Keratinocyte (primary cell): ENCODE measurements around the gene ZNF792. TPM values are rescaled to one million over a fixed set of nuclear protein-coding genes. Genes with fewer than 3 reads are reported as not detected.

Experiments
- DNase-seq: peaks from one replicate; pipeline ENCODE4 v3.0.0-alpha.2; 2011; ENCODE audit warnings: low read depth, missing footprints, low spot score
- FAIRE-seq: peaks from 2 replicates; lab custom pipeline; 2011; peaks lifted over from hg19 to GRCh38; lab: Jason Lieb, UNC
- H2AFZ ChIP-seq: 2 replicates; pipeline ENCODE4 v1.6.0; 2012; ENCODE audit warnings: low read length, control low read depth, inconsistent platforms; ENCODE audit not compliant: control insufficient read depth
- H3K27ac ChIP-seq: 2 replicates; pipeline ENCODE4 v1.5.1; 2011; ENCODE audit warnings: low read length; ENCODE audit not compliant: control insufficient read depth, insufficient read depth
- H3K27me3 ChIP-seq: 3 replicates; pipeline ENCODE4 v1.6.0; 2011; ENCODE audit warnings: low read length; ENCODE audit not compliant: control insufficient read depth, insufficient read depth; ENCODE audit errors: extremely low read depth
- H3K36me3 ChIP-seq, 2 experiments: 2 replicates in 1 of 2; 3 replicates in 1 of 2; pipeline ENCODE4 v1.5.1; 2011; ENCODE audit warnings: low read length in 2 of 2, mild to moderate bottlenecking in 1 of 2; ENCODE audit not compliant: control insufficient read depth in 2 of 2, insufficient read depth in 2 of 2; ENCODE audit errors: extremely low read depth in 1 of 2
- H3K4me1 ChIP-seq: 3 replicates; pipeline ENCODE4 v1.5.1; 2011; ENCODE audit warnings: low read length; ENCODE audit not compliant: control insufficient read depth, insufficient read depth; ENCODE audit errors: extremely low read depth
- H3K4me2 ChIP-seq: 3 replicates; pipeline ENCODE4 v1.6.0; 2011; ENCODE audit warnings: low read depth, low read length; ENCODE audit not compliant: control insufficient read depth, insufficient read depth; ENCODE audit errors: extremely low read depth
- H3K4me3 ChIP-seq, 3 experiments: fragments of 200-600 bp in 1 of 3; sonication (generic) in 1 of 3; 2 replicates in 2 of 3; 3 replicates in 1 of 3; pipeline ENCODE4 v1.5.1; 2011 to 2016; ENCODE audit warnings: low read length in 3 of 3, mild to moderate bottlenecking in 3 of 3, control low read depth in 2 of 3, inconsistent platforms in 1 of 3, low read depth in 1 of 3, mixed read lengths in 1 of 3, mixed run types in 1 of 3, moderate library complexity in 1 of 3; ENCODE audit not compliant: control insufficient read depth in 2 of 3, insufficient read depth in 2 of 3; ENCODE audit errors: extremely low read depth in 1 of 3
- H3K79me2 ChIP-seq: 2 replicates; pipeline ENCODE4 v1.6.0; 2012; ENCODE audit warnings: low read length; ENCODE audit not compliant: control insufficient read depth, insufficient read depth
- H3K9ac ChIP-seq: 3 replicates; pipeline ENCODE4 v1.6.0; 2011; ENCODE audit warnings: low read length; ENCODE audit not compliant: control insufficient read depth, insufficient read depth; ENCODE audit errors: extremely low read depth
- H3K9me1 ChIP-seq: 3 replicates; pipeline ENCODE4 v1.6.0; 2011; ENCODE audit warnings: low read length; ENCODE audit not compliant: control insufficient read depth, insufficient read depth; ENCODE audit errors: extremely low read depth
- H3K9me3 ChIP-seq: 2 replicates; pipeline ENCODE4 v1.5.1; 2012; ENCODE audit warnings: low read depth, low read length; ENCODE audit not compliant: control insufficient read depth
- H4K20me1 ChIP-seq: 3 replicates; pipeline ENCODE4 v1.6.0; 2011; ENCODE audit warnings: low read length; ENCODE audit not compliant: control insufficient read depth, insufficient read depth; ENCODE audit errors: extremely low read depth
- EZH2 ChIP-seq: IDR thresholded peaks from one replicate; pipeline ENCODE4 v1.6.1; 2012; ENCODE audit warnings: inconsistent platforms, mild to moderate bottlenecking, low read length, moderate library complexity
- dilution Hi-C: fragments of 300-500 bp; cut with MboI; formaldehyde crosslinking; loops from one replicate; pipeline ENCODE4 v1.7.0; 2020; ENCODE audit warnings: low sequenced_read_pairs; ENCODE audit not compliant: extremely low pct_ligation_motif_present
- polyA plus RNA-seq, 5 experiments: library from polyadenylated mRNA; depleted of rRNA in 3 of 5; stranded (reverse) in 3 of 5; stranded (forward) in 1 of 5; unstranded in 1 of 5; fragments of >200 nt; gene quantifications; 1 replicate in 1 of 5; 2 replicates in 3 of 5; 3 replicates in 1 of 5; pipeline versions ENCODE4 v1.2.1 to v1.2.3, GENCODE V29; 2011 to 2012; ENCODE audit warnings: missing spikeins in 2 of 5, low read depth in 1 of 5, low replicate concordance in 1 of 5
- TF ChIP-seq, protein P1 (sequence below), 3 experiments: IDR thresholded peaks in 1 of 3; conservative IDR thresholded peaks in 1 of 3; optimal IDR thresholded peaks in 1 of 3; 2 replicates in 2 of 3; 3 replicates in 1 of 3; pipeline versions ENCODE3 to v1.5.1; 2011; ENCODE audit warnings: low read length in 3 of 3, mild to moderate bottlenecking in 3 of 3, moderate library complexity in 2 of 3, control low read depth in 1 of 3, inconsistent platforms in 1 of 3; ENCODE audit not compliant: insufficient read depth in 2 of 3; ENCODE audit errors: extremely low read depth in 1 of 3

ZNF792 gene
- polyA plus RNA-seq, 1 donor (not counting 4 experiments of a cell fraction or from before 2014, with no cell fraction given), result 1.9 TPM

DNA sequence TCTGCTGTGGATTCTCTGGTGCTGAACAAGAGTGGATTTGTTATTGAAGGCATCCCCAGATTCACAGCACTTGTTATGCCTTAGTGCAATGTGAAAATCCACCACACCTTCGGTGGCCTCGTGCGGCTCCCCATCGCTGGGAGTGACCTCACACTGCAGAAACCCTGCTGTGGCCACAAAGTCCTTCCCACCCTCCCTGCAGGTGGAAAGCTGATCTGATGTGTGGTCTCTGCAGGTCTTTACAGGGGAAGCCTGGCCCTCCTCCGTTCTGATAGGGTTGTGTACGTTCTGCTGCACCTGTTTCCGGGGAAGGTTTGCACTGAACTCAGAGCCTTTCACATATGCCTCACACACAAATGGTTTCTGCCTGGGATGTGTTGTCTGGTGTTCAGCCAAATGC, 5.0 kb downstream of the ZNF792 start:
- H3K36me3 ChIP-seq, result peaks cover 5 to 19% of the 10 kb centered on the region in 2 experiments
- no peak for DNase-seq
- H3K27me3 ChIP-seq, result no peaks in the 10 kb centered on the region
- no peak overlapping the region for H3K27ac ChIP-seq
- peaks cover 5% of the 10 kb centered on the region for H3K79me2 ChIP-seq
- no peak for FAIRE-seq
- H3K9me1 ChIP-seq, result no peaks in the 10 kb centered on the region
- H3K4me2 ChIP-seq, result no peak overlapping the region
- no peaks in the 10 kb centered on the region for H4K20me1 ChIP-seq
- peaks cover 26% of the 10 kb centered on the region for H3K9me3 ChIP-seq
- TF ChIP-seq, protein P1, sequence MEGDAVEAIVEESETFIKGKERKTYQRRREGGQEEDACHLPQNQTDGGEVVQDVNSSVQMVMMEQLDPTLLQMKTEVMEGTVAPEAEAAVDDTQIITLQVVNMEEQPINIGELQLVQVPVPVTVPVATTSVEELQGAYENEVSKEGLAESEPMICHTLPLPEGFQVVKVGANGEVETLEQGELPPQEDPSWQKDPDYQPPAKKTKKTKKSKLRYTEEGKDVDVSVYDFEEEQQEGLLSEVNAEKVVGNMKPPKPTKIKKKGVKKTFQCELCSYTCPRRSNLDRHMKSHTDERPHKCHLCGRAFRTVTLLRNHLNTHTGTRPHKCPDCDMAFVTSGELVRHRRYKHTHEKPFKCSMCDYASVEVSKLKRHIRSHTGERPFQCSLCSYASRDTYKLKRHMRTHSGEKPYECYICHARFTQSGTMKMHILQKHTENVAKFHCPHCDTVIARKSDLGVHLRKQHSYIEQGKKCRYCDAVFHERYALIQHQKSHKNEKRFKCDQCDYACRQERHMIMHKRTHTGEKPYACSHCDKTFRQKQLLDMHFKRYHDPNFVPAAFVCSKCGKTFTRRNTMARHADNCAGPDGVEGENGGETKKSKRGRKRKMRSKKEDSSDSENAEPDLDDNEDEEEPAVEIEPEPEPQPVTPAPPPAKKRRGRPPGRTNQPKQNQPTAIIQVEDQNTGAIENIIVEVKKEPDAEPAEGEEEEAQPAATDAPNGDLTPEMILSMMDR (optimal IDR thresholded peaks at IDR 0.05 in 1 of 3, IDR thresholded peaks at IDR 0.05 in 1 of 3, conservative IDR thresholded peaks at IDR 0.05 in 1 of 3; ENCODE audit: extremely low read depth in 1 of 3, insufficient read depth in 2 of 3, low read length in 3 of 3), result no peak
- no peak for TF ChIP-seq EZH2
- H3K4me1 ChIP-seq, result peaks cover 10% of the 10 kb centered on the region
- dilution Hi-C loops, result no loop called here
- H2AFZ ChIP-seq, result no peak overlapping the region
- H3K4me3 ChIP-seq, result no peak overlapping the region
- H3K9ac ChIP-seq, result no peak overlapping the region

DNA sequence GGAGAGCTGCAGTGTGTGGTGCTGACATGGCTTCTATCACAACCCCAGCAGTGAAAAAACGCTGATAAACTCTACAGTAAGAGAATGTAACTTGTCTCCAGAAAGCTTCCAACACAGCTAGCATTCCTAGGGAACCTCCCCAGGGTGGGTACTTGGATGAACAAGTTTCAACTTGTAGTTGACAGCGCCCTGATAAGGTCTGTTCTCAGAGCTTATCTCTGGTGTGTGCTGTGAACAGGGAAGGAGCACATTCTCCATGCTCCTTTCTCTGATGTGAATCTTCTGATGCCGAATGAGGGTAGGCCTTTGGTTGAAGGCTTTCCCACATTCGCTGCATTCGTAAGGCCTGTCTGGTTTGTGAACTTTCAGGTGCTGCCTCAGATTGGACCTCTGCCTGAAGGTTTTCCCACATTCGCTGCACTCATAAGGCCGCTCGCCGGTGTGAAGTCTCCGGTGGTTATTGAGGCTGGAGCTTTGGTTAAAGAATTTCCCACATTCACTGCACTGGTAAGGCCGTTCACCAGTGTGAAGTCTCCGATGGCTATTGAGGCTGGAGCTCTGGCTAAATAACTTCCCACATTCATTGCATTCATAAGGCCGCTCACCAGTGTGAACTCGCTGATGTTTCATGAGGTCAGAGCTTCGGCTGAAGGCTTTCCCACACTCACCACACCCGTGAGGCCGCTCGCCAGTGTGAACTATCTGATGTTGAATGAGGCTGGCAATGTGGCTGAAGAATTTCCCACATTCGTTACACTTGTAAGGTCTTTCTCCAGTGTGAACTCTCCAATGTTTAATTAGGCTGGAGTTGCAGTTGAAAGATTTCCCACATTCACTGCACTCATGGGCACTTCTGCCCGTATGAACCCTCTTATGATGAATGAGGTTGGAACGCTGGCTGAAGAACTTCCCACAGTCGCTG, 5.9 kb downstream of the ZNF792 start:
- no peak overlapping the region for H3K4me3 ChIP-seq

More for the DNA sequence above, 5.9 kb downstream of the ZNF792 start:
- no peak for DNase-seq
- Histone ChIP-seq H3K9ac (no peak overlapping the region), H3K36me3 (peaks cover 5 to 19% of the 10 kb centered on the region in 2 experiments), H3K9me1 (no peaks in the 10 kb centered on the region), H3K4me1 (peaks cover 8% of the 10 kb centered on the region), H3K79me2 (peaks cover 4% of the 10 kb centered on the region), H4K20me1 (no peaks in the 10 kb centered on the region), H3K27me3 (no peaks in the 10 kb centered on the region), H3K9me3 (peaks cover 26% of the 10 kb centered on the region), H3K27ac (no peak overlapping the region), H2AFZ (no peak overlapping the region), H3K4me2 (no peak overlapping the region)
- no peak for FAIRE-seq
- dilution Hi-C loops, result no loop called here
- TF ChIP-seq EZH2, result no peak
- TF ChIP-seq, protein P1 (optimal IDR thresholded peaks at IDR 0.05 in 1 of 3, IDR thresholded peaks at IDR 0.05 in 1 of 3, conservative IDR thresholded peaks at IDR 0.05 in 1 of 3; ENCODE audit: extremely low read depth in 1 of 3, insufficient read depth in 2 of 3, low read length in 3 of 3), result no peak
